ENCODE results near the gene PDCD2.

The PDCD2 gene

DNA sequence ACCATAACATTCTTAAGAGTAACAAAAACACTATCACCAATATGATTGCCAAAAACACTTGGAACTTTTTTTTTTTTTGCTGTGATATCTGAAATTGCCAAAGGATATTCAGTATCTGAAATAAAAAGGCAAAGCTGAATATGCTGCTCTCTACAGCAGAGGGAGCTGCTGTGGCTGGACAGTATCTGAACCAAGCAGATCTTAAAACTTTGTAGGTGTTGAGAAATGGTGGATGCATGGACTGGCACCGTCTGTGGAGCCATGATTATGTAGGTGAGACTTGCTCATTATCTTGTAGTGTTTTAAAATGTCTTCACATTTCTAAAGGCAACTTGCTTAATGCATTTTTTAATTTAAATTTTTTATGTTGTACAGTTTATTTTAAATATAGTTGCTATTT, 9.2 kb downstream of the PDCD2 start:
- TF ChIP-seq ZNF10 (tag by site-specific recombination; IDR thresholded peaks at IDR 0.05): no peak
- TF ChIP-seq ZNF354C (tag by site-specific recombination; IDR thresholded peaks at IDR 0.05; ENCODE audit: borderline replicate concordance, low read depth): no peak
- TF ChIP-seq KLF1 (tag by site-specific recombination; IDR thresholded peaks at IDR 0.05): no peak
- no peak for TF ChIP-seq ZNF623 (tag by site-specific recombination; IDR thresholded peaks at IDR 0.05)
- TF ChIP-seq ZNF112 (tag by site-specific recombination; IDR thresholded peaks at IDR 0.05): no peak
- no peak for TF ChIP-seq ZNF426 (tag by site-specific recombination; IDR thresholded peaks at IDR 0.05)
- no peak for TF ChIP-seq OVOL3 (tag by site-specific recombination; IDR thresholded peaks at IDR 0.05)
- TF ChIP-seq BCL11A (tag by site-specific recombination; IDR thresholded peaks at IDR 0.05; ENCODE audit: low read depth): no peak
- TF ChIP-seq GFI1B (tag by site-specific recombination; IDR thresholded peaks at IDR 0.05): no peak
- TF ChIP-seq ZNF202 (tag by site-specific recombination; IDR thresholded peaks at IDR 0.05; ENCODE audit: borderline replicate concordance): no peak
- no peak for TF ChIP-seq ZNF394 (tag by site-specific recombination; IDR thresholded peaks at IDR 0.05; ENCODE audit: borderline replicate concordance)
- TF ChIP-seq ZNF248 (tag by site-specific recombination; IDR thresholded peaks at IDR 0.05): no peak
- TF ChIP-seq ZNF423 (tag by site-specific recombination; IDR thresholded peaks at IDR 0.05): no peak
- TF ChIP-seq ZNF274 (IDR thresholded peaks at IDR 0.05; ENCODE audit: low read length): no peak
- TF ChIP-seq ZNF274 (tag by site-specific recombination; IDR thresholded peaks at IDR 0.05; ENCODE audit: borderline replicate concordance): no peak
- no peak for TF ChIP-seq ZNF596 (tag by site-specific recombination; IDR thresholded peaks at IDR 0.05)
- TF ChIP-seq ZNF311 (tag by site-specific recombination; IDR thresholded peaks at IDR 0.05; ENCODE audit: borderline replicate concordance): no peak
- Histone ChIP-seq H3K36me3 (ENCODE audit: control insufficient read depth in 2 of 2, insufficient read depth in 1 of 2, low read length in 2 of 2) (peaks cover 39 to 95% of the 10 kb centered on the region in 2 experiments), H3K27ac (ENCODE audit: extremely low read depth, low read depth, low read length) (no peak overlapping the region), H3K4me3 (ENCODE audit: low read depth, low read length) (no peak overlapping the region), H3K9me3 (ENCODE audit: control insufficient read depth, insufficient read depth, low read depth, low read length) (no peaks in the 10 kb centered on the region), H3K4me1 (ENCODE audit: control insufficient read depth, insufficient read depth, low read length) (no peaks in the 10 kb centered on the region)
- ChIA-PET CTCF (interaction anchor here (0.6 to 2.0 kb wide), 7 partner anchors 9 to 853 kb away, joined by 3 to 8 read pairs (median 3); partner anchors contain the start of gene PDCD2), POLR2A (interaction anchor here (0.8 to 2.0 kb wide), 2 partner anchors 9 to 12 kb away, joined by 3 to 9 read pairs; partner anchors contain the start of gene PDCD2)

DNA sequence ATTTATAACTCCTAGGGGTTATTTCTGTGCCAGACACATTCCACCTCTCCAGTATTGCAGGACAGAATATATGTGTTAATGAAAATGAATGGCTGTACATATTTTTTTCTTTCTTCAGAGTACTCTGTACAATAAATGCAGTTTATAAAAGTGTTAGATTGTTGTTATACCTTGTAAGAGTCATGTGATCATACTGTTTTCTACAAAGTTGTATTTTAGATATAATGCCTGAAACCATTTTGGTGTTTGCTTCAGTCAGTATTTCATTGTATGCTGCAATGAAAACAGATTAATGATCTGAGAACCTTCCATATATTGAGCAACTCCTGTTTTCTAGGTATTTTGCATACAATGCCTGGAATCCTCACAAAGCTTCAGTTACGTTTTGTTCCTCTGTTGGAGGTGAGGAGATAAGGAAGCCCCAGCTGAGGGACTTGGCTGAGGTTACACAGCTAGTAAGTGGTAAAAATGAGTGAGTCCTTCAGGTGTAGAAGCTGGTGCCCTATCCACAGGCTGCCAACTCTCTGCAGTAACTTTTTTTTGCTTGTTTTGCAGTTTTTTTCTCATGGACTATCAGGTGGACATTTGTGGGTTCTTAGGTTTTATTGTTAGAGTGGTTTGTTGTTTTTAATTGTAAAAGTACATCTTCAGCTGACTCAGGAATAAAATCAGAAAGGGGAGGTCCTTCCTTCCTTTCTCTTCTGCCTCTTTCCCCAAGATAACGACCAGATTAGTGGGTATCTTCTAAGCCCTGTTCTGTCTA, 11.6 kb downstream of the PDCD2 start:
- H3K4me1 ChIP-seq (ENCODE audit: control insufficient read depth, insufficient read depth, low read length): no peaks in the 10 kb centered on the region
- TF ChIP-seq ZNF416 (tag by site-specific recombination; IDR thresholded peaks at IDR 0.05) (no peak), ZFHX2 (tag by site-specific recombination; conservative IDR thresholded peaks at IDR 0.05) (no peak), ZNF843 (tag by site-specific recombination; IDR thresholded peaks at IDR 0.05) (no peak)
- TF ChIP-seq, protein P1, sequence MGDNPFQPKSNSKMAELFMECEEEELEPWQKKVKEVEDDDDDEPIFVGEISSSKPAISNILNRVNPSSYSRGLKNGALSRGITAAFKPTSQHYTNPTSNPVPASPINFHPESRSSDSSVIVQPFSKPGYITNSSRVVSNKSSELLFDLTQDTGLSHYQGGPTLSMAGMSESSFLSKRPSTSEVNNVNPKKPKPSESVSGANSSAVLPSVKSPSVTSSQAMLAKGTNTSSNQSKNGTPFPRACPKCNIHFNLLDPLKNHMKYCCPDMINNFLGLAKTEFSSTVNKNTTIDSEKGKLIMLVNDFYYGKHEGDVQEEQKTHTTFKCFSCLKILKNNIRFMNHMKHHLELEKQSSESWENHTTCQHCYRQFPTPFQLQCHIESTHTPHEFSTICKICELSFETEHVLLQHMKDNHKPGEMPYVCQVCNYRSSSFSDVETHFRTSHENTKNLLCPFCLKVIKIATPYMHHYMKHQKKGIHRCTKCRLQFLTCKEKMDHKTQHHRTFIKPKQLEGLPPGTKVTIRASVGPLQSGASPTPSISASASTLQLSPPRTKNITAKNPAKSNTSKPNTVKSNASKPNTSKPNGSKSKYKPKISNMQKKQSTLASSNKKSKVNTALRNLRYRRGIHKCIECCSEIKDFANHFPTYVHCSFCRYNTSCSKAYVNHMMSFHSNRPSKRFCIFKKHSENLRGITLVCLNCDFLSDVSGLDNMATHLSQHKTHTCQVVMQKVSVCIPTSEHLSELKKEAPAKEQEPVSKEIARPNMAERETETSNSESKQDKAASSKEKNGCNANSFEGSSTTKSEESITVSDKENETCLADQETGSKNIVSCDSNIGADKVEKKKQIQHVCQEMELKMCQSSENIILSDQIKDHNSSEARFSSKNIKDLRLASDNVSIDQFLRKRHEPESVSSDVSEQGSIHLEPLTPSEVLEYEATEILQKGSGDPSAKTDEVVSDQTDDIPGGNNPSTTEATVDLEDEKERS (tag by site-specific recombination; IDR thresholded peaks at IDR 0.05): no peak
- TF ChIP-seq, protein P2, sequence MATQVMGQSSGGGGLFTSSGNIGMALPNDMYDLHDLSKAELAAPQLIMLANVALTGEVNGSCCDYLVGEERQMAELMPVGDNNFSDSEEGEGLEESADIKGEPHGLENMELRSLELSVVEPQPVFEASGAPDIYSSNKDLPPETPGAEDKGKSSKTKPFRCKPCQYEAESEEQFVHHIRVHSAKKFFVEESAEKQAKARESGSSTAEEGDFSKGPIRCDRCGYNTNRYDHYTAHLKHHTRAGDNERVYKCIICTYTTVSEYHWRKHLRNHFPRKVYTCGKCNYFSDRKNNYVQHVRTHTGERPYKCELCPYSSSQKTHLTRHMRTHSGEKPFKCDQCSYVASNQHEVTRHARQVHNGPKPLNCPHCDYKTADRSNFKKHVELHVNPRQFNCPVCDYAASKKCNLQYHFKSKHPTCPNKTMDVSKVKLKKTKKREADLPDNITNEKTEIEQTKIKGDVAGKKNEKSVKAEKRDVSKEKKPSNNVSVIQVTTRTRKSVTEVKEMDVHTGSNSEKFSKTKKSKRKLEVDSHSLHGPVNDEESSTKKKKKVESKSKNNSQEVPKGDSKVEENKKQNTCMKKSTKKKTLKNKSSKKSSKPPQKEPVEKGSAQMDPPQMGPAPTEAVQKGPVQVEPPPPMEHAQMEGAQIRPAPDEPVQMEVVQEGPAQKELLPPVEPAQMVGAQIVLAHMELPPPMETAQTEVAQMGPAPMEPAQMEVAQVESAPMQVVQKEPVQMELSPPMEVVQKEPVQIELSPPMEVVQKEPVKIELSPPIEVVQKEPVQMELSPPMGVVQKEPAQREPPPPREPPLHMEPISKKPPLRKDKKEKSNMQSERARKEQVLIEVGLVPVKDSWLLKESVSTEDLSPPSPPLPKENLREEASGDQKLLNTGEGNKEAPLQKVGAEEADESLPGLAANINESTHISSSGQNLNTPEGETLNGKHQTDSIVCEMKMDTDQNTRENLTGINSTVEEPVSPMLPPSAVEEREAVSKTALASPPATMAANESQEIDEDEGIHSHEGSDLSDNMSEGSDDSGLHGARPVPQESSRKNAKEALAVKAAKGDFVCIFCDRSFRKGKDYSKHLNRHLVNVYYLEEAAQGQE (tag by site-specific recombination; IDR thresholded peaks at IDR 0.05): no peak
- CTCF ChIA-PET: interaction anchor here (0.8 to 1.5 kb wide), 2 partner anchors 11 to 36 kb away, joined by 3 to 4 read pairs; no protein-coding TSS in a partner anchor
- POLR2A ChIA-PET: no interaction called here
- H3K27ac ChIP-seq (ENCODE audit: extremely low read depth, low read depth, low read length): no peak overlapping the region
- H3K4me3 ChIP-seq (ENCODE audit: low read depth, low read length): no peak overlapping the region
- no peaks in the 10 kb centered on the region for H3K9me3 ChIP-seq (ENCODE audit: control insufficient read depth, insufficient read depth, low read depth, low read length)
- peaks cover 54 to 93% of the 10 kb centered on the region in 2 experiments for H3K36me3 ChIP-seq (ENCODE audit: control insufficient read depth in 2 of 2, insufficient read depth in 1 of 2, low read length in 2 of 2)
